Keratinocyte (primary cell): ENCODE data around the gene DENND4A. TPM values are rescaled to one million over a fixed set of nuclear protein-coding genes. Genes with fewer than 3 reads are reported as not detected.
"Not testable (repeated sequence)": the region's sequence is repeated elsewhere in the genome, so short reads cannot be mapped to it uniquely, and the experiment has no call there.

Experiments
- DNase-seq: peaks from one replicate; pipeline ENCODE4 v3.0.0-alpha.2; 2011; ENCODE audit warnings: low read depth, missing footprints, low spot score
- FAIRE-seq: peaks from 2 replicates; lab custom pipeline; 2011; peaks lifted over from hg19 to GRCh38; lab: Jason Lieb, UNC
- H2AFZ ChIP-seq: 2 replicates; pipeline ENCODE4 v1.6.0; 2012; ENCODE audit warnings: low read length, control low read depth, inconsistent platforms; ENCODE audit not compliant: control insufficient read depth
- H3K27ac ChIP-seq: 2 replicates; pipeline ENCODE4 v1.5.1; 2011; ENCODE audit warnings: low read length; ENCODE audit not compliant: control insufficient read depth, insufficient read depth
- H3K27me3 ChIP-seq: 3 replicates; pipeline ENCODE4 v1.6.0; 2011; ENCODE audit warnings: low read length; ENCODE audit not compliant: control insufficient read depth, insufficient read depth; ENCODE audit errors: extremely low read depth
- H3K36me3 ChIP-seq, 2 experiments: 2 replicates in 1 of 2; 3 replicates in 1 of 2; pipeline ENCODE4 v1.5.1; 2011; ENCODE audit warnings: low read length in 2 of 2, mild to moderate bottlenecking in 1 of 2; ENCODE audit not compliant: control insufficient read depth in 2 of 2, insufficient read depth in 2 of 2; ENCODE audit errors: extremely low read depth in 1 of 2
- H3K4me1 ChIP-seq: 3 replicates; pipeline ENCODE4 v1.5.1; 2011; ENCODE audit warnings: low read length; ENCODE audit not compliant: control insufficient read depth, insufficient read depth; ENCODE audit errors: extremely low read depth
- H3K4me2 ChIP-seq: 3 replicates; pipeline ENCODE4 v1.6.0; 2011; ENCODE audit warnings: low read depth, low read length; ENCODE audit not compliant: control insufficient read depth, insufficient read depth; ENCODE audit errors: extremely low read depth
- H3K4me3 ChIP-seq, 3 experiments: fragments of 200-600 bp in 1 of 3; sonication (generic) in 1 of 3; 2 replicates in 2 of 3; 3 replicates in 1 of 3; pipeline ENCODE4 v1.5.1; 2011 to 2016; ENCODE audit warnings: low read length in 3 of 3, mild to moderate bottlenecking in 3 of 3, control low read depth in 2 of 3, inconsistent platforms in 1 of 3, low read depth in 1 of 3, mixed read lengths in 1 of 3, mixed run types in 1 of 3, moderate library complexity in 1 of 3; ENCODE audit not compliant: control insufficient read depth in 2 of 3, insufficient read depth in 2 of 3; ENCODE audit errors: extremely low read depth in 1 of 3
- H3K79me2 ChIP-seq: 2 replicates; pipeline ENCODE4 v1.6.0; 2012; ENCODE audit warnings: low read length; ENCODE audit not compliant: control insufficient read depth, insufficient read depth
- H3K9ac ChIP-seq: 3 replicates; pipeline ENCODE4 v1.6.0; 2011; ENCODE audit warnings: low read length; ENCODE audit not compliant: control insufficient read depth, insufficient read depth; ENCODE audit errors: extremely low read depth
- H3K9me1 ChIP-seq: 3 replicates; pipeline ENCODE4 v1.6.0; 2011; ENCODE audit warnings: low read length; ENCODE audit not compliant: control insufficient read depth, insufficient read depth; ENCODE audit errors: extremely low read depth
- H3K9me3 ChIP-seq: 2 replicates; pipeline ENCODE4 v1.5.1; 2012; ENCODE audit warnings: low read depth, low read length; ENCODE audit not compliant: control insufficient read depth
- H4K20me1 ChIP-seq: 3 replicates; pipeline ENCODE4 v1.6.0; 2011; ENCODE audit warnings: low read length; ENCODE audit not compliant: control insufficient read depth, insufficient read depth; ENCODE audit errors: extremely low read depth
- EZH2 ChIP-seq: IDR thresholded peaks from one replicate; pipeline ENCODE4 v1.6.1; 2012; ENCODE audit warnings: inconsistent platforms, mild to moderate bottlenecking, low read length, moderate library complexity
- dilution Hi-C: fragments of 300-500 bp; cut with MboI; formaldehyde crosslinking; loops from one replicate; pipeline ENCODE4 v1.7.0; 2020; ENCODE audit warnings: low sequenced_read_pairs; ENCODE audit not compliant: extremely low pct_ligation_motif_present
- polyA plus RNA-seq, 5 experiments: library from polyadenylated mRNA; depleted of rRNA in 3 of 5; stranded (reverse) in 3 of 5; stranded (forward) in 1 of 5; unstranded in 1 of 5; fragments of >200 nt; gene quantifications; 1 replicate in 1 of 5; 2 replicates in 3 of 5; 3 replicates in 1 of 5; pipeline versions ENCODE4 v1.2.1 to v1.2.3, GENCODE V29; 2011 to 2012; ENCODE audit warnings: missing spikeins in 2 of 5, low read depth in 1 of 5, low replicate concordance in 1 of 5
- TF ChIP-seq, protein P1 (sequence below), 3 experiments: IDR thresholded peaks in 1 of 3; conservative IDR thresholded peaks in 1 of 3; optimal IDR thresholded peaks in 1 of 3; 2 replicates in 2 of 3; 3 replicates in 1 of 3; pipeline versions ENCODE3 to v1.5.1; 2011; ENCODE audit warnings: low read length in 3 of 3, mild to moderate bottlenecking in 3 of 3, moderate library complexity in 2 of 3, control low read depth in 1 of 3, inconsistent platforms in 1 of 3; ENCODE audit not compliant: insufficient read depth in 2 of 3; ENCODE audit errors: extremely low read depth in 1 of 3

DENND4A gene
- polyA plus RNA-seq, 1 donor (not counting 4 experiments of a cell fraction or from before 2014, with no cell fraction given), result 10.0 TPM

DNA sequence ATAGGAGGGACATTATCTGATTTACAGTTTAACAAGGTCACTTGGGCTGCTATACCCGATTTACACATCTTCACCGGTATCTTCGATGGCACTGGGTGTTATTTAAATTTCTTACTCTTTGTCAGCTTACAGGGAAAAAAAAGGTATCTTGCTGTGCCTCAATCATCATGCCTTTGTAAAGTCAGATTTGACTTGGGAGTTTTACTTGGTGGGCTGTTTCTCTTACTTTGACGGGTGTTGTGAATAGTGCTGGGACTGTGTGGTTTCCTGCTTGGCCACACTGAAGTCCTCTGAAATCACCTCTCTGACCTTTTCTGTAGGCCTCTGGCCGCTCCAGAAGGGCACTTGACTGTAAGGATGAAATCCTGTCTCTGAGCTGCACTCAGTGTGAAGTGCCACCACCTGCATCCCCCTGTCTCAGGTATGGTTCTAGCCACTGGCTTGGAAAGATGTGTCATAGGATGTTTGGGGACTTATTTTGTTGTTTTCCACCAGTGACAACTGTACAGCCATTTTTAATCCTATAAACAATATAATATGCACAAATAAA, 173.5 kb downstream of the DENND4A start:
- Histone ChIP-seq H3K27ac (no peak overlapping the region), H3K9me1 (no peaks in the 10 kb centered on the region), H3K36me3 (no peaks in the 10 kb centered on the region), H3K4me2 (no peak overlapping the region), H3K9me3 (no peaks in the 10 kb centered on the region), H3K27me3 (no peaks in the 10 kb centered on the region), H4K20me1 (no peaks in the 10 kb centered on the region), H3K9ac (no peak overlapping the region), H3K4me1 (no peaks in the 10 kb centered on the region), H3K79me2 (no peaks in the 10 kb centered on the region), H3K4me3 (no peak overlapping the region), H2AFZ (no peak overlapping the region)
- no peak for DNase-seq
- dilution Hi-C loops, result no loop called here
- TF ChIP-seq, protein P1, sequence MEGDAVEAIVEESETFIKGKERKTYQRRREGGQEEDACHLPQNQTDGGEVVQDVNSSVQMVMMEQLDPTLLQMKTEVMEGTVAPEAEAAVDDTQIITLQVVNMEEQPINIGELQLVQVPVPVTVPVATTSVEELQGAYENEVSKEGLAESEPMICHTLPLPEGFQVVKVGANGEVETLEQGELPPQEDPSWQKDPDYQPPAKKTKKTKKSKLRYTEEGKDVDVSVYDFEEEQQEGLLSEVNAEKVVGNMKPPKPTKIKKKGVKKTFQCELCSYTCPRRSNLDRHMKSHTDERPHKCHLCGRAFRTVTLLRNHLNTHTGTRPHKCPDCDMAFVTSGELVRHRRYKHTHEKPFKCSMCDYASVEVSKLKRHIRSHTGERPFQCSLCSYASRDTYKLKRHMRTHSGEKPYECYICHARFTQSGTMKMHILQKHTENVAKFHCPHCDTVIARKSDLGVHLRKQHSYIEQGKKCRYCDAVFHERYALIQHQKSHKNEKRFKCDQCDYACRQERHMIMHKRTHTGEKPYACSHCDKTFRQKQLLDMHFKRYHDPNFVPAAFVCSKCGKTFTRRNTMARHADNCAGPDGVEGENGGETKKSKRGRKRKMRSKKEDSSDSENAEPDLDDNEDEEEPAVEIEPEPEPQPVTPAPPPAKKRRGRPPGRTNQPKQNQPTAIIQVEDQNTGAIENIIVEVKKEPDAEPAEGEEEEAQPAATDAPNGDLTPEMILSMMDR (optimal IDR thresholded peaks at IDR 0.05 in 1 of 3, IDR thresholded peaks at IDR 0.05 in 1 of 3, conservative IDR thresholded peaks at IDR 0.05 in 1 of 3; ENCODE audit: extremely low read depth in 1 of 3, insufficient read depth in 2 of 3, low read length in 3 of 3), result no peak
- no peak for TF ChIP-seq EZH2
- FAIRE-seq, result no peak

DNA sequence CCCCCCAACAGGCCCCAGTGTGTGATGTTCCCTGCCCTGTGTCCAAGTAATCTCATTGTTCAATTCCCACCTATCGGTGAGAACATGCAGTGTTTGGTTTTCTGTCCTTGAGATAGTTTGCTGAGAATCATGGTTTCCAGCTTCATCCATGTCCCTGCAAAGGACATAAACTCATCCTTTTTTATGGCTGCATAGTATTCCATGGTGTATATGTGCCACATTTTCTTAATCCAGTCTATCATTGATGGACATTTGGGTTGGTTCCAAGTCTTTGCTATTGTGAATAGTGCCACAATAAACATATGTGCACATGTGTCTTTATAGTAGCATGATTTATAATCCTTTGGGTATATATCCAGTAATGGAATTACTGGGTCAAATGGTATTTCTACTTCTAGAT, 176.2 kb downstream of the DENND4A start:
- H3K9me1 ChIP-seq, H3K9me3 ChIP-seq, dilution Hi-C loops, H3K36me3 ChIP-seq, H3K79me2 ChIP-seq, H3K27ac ChIP-seq, H4K20me1 ChIP-seq, H2AFZ ChIP-seq, FAIRE-seq, H3K4me3 ChIP-seq, H3K4me2 ChIP-seq, DNase-seq, H3K27me3 ChIP-seq, H3K9ac ChIP-seq: not testable (repeated sequence)
- peaks cover 12% of the 10 kb centered on the region for H3K4me1 ChIP-seq
